Ovary (tissue), 3 donors: ENCODE data around the gene MOB3B.

Source experiments
- CTCF ChIP-seq, 3 donors: fragments of 450-650 bp in 2 of 3; fragments of 200-600 bp in 1 of 3; IDR thresholded peaks; one replicate each; pipeline versions ENCODE4 v1.5.1 to v1.8.0; 2016 to 2022; ENCODE audit warnings: antibody characterized with exemption in 3 of 3, mild to moderate bottlenecking in 1 of 3
- POLR2A ChIP-seq: fragments of 450-650 bp; IDR thresholded peaks from one replicate; pipeline ENCODE4 v1.6.1; 2017; ENCODE audit warnings: antibody characterized with exemption, mild to moderate bottlenecking, moderate library complexity
- donor health status: DM: no; HTN: no; CAD: no.

GRCh38 chr9:27369591-27369990 lies 160.0 kb downstream of the MOB3B start:
- TF ChIP-seq CTCF (IDR thresholded peaks at IDR 0.05), result no peak
- no peak for TF ChIP-seq POLR2A
